ENCODE measurements around the gene CISD1.

Gene CISD1

GRCh38 chr10:58266003-58266825, 2.7 kb upstream of the CISD1 start:
- no peak for DNase-seq

- peak; percentile 95 for DNase-seq
Measured at GRCh38 chr10:58266826-58267712, 1.9 kb upstream of the CISD1 start.

DNA sequence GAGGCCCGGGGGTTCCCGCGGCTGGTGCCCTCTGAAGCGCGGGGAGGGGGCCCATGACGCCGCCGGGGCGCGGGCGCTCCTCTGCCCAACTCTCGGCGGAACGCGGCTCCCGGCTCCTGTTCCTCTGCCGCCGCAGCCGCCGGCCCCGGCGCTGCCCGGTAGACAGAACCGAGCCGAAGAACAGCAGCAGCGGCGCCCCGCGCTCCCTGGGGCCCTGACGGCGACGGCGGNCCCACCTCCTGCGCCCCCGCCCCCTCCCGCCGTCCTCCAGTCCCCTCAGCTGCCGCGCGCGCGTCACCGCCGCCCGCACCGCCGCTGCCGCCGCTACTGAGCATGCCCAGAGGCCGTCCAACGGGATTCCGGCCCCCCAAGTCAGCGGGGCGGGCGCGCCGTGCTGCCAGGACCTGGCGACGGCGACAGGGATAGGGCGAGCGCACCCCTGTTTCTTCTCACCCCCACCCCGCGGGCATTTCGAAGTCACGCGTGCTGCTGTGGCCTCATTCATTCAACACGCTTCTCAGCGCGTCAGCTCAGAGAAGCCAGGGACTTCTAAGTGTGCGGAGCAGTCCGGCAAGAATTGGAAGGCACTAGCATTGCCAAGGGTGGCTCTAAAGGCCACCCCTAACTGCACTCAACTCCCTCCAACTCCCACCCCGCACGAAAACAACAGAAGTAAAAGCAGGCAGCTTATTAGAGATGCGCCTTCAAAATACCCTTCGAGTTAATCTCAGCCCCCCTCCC, 1.1 kb upstream of the CISD1 start, which contains the start of gene IPMK:
Gene IPMK, minus strand, starts transcription at position 182 of the 741 bp plus-strand sequence. CDS start 283 bp downstream, outside the sequence.
- DNase-seq, result peak; percentile 85

DNA sequence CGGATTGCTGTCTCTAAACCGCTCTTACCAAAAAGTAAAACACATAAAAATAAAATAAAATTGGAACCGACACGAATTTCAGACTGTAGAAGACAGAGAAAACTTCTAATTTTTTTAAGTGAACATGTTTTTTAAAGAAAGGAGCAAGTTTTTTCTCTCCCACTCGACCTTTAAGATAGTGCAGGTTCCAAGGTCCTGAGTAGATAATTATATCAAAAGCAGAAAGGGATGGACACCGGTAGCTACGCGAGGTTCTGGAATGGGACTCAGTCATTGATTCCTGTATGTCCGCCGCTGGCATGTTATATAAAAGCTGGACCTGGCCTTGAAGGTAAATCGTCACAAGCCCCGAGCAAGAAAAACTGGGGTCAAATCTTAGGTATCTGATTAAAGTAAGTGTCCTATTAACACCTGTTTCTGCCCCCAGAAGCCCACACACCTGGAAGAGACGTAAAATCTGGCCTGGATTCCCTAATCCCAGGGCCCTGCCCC, 462 bp upstream of the CISD1 start:
- DNase-seq, result no peak

GRCh38 chr10:58269782-58270290, 874 bp downstream of the CISD1 start:
- DNase-seq, result no peak

GRCh38 chr10:58275261-58275660, 6.3 kb downstream of the CISD1 start:
- no peak for DNase-seq

DNA sequence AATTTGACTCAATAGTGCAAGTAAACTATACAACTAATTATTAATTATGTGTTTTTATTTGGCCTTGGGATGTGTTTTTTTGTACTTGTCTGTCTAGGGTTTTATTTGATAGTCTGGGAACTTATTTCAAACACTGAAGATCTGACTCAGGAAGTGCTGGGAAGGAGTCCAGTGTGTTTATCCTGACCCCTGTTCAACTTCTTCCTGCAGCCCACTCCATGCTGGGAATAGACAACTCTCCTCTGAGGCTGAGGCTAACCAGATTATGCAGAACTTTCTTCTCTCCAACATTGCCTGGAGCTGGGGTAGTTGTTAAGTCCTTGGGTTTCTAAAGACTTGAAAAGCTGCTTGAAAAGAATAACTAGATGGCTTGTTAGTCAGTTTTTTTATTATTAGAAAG, 6.9 kb downstream of the CISD1 start:
- DNase-seq, result no peak

GRCh38 chr10:58278274-58278961, 9.5 kb downstream of the CISD1 start:
- DNase-seq, result peak; percentile 36

- no peak for DNase-seq
Measured at GRCh38 chr10:58278962-58279307, 10.0 kb downstream of the CISD1 start.

DNA sequence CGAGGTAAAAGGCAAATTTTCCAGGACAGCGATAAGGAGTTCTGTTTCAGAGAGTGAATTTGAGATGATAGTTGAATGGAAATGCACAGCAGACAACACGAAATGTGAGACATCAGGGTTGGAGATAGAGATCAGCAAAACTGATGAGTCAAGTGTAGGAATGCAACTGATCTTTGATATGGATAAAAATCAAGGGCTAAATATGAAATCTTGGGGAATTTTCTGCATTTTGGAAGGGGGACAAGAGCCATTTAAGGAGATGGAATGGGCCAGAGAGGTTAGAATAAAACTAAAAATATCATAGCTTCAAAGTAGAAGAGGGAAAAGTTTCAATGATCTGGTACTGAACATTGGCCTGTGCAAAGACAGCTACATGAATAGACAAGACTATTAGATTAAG, 11.5 kb downstream of the CISD1 start:
- no peak for DNase-seq

- no peak for DNase-seq
Measured at GRCh38 chr10:58281092-58281752, 12.3 kb downstream of the CISD1 start.

DNA sequence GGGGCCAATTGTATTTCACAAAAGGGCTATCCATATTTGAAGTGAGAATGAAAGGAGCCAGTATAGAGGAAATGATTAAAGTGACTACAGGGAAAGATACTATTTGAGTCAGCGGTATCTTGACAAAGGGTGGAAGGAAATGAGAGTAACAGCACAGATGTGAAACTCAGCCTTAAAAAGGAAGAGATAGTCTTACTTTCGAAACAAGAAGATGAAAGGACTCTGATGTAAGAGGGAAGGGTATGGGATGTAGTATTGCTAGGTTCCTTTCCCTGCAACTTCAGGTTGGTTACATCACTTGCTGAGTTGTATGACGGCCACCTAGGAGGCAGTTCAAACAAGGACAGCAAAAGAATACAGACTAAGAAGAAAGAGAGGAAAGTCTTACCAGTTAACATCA, 13.7 kb downstream of the CISD1 start:
- DNase-seq, result peak; percentile 96

- peak; percentile 51 for DNase-seq
Measured at GRCh38 chr10:58291538-58292174, 22.7 kb downstream of the CISD1 start.

DNA sequence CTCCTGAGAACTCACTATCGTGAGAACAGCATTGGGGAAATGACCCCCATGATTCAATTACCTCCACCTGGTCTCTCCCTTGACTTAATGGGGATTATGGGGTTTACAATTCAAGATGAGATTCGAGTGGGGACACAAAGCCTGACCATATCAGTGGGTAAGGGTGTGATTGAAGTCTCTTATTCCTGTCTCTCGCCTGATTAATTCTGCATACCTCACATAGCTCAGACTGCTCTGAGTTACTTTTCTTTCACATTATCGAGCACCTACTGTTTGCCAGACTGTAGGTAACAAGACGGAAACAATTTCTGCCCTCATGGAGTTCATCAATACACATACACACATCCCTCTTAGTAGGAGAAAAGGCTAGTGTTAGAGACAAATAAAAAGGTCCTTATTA, 25.0 kb downstream of the CISD1 start:
- no peak for DNase-seq

- peak; percentile 58 for DNase-seq
Measured at GRCh38 chr10:58299580-58299979, 30.6 kb downstream of the CISD1 start.

- DNase-seq, result no peak
Measured at GRCh38 chr10:58300676-58301075, 31.7 kb downstream of the CISD1 start.

DNA sequence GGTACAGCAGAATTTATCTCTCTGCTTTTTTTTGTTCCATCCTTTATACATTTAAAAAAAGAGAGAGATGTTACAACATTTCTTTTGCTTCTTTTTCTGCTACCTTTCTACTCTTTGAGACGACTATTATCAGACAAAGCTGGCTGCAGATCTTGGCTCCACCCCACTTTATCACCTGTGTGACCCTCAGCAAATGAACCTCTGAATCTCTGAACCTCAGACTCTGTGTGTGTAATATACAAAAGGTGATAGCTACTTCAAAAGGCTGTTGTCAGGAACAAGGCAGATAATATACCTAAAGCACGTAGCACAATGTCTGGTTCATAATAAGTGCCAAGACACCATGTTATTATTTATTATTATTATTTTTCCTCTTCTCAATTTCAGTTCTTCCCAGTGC, 33.3 kb downstream of the CISD1 start:
- no peak for DNase-seq

DNA sequence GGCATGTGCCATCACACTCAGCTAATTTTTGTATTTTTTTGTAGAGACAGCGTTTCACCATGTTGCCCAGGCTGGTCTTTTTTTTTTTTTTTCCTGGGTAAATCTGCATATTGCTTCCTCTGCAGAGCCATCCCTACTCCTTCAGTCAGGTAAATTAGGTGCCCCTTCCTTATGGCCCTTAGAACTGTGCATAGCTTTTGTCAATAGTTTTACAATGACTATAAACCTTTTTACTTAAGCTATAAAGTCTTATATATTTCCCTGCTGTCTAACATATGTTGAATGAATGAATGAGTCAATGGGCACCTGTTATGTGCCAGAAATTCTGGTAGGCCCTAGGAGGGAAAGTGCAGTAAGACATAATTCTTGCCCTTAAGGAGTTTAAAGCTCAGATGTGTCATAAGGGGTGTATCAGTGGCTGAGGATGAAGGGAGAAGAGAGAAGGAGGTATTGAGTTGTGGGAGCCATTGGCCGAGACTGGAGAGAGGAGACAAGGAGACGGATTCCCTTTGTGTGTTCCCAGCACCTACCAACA, 35.2 kb downstream of the CISD1 start:
- DNase-seq, result no peak

DNA sequence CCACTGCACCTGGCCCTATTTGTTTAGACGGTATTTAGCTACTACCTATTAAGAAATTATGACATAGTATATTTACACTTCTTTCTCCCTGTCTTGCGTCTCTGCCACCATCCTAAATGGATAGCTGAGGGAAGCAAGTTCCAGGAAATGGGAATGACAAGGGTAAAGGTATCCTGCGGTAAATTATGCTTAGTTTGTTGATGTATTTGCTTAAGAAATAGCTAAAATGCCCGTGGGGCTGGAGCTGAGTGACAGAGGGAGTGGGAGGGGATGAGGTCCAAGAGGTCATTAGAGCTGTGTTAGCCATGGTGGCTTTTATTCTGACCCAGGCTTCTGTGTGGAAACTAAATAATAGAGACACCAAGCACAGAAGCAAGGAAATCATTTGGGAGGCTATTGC, 36.9 kb downstream of the CISD1 start:
- no peak for DNase-seq

GRCh38 chr10:58307676-58308075, 38.7 kb downstream of the CISD1 start:
- DNase-seq, result no peak

DNA sequence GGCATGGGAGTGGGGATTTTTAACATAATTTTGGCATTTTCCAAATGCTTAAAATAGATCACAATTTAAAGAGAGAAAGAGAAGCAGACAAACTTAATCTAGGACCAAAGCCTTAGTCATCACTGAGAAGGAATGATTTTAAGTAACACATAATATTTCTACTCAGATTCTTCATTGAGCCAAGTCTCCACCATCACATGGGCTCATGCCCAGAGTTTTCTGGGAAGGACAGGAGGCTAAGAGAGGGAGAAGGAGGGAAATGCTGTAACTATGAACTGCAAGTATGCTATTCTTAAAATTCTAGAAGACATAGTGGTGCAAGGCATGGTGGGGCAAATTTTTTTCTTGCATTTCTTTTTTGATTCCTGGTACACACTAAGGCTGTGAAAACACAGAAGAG, 42.1 kb downstream of the CISD1 start:
- no peak for DNase-seq
